ENCODE data around the gene CD3G.

- TF ChIP-seq, protein P1, sequence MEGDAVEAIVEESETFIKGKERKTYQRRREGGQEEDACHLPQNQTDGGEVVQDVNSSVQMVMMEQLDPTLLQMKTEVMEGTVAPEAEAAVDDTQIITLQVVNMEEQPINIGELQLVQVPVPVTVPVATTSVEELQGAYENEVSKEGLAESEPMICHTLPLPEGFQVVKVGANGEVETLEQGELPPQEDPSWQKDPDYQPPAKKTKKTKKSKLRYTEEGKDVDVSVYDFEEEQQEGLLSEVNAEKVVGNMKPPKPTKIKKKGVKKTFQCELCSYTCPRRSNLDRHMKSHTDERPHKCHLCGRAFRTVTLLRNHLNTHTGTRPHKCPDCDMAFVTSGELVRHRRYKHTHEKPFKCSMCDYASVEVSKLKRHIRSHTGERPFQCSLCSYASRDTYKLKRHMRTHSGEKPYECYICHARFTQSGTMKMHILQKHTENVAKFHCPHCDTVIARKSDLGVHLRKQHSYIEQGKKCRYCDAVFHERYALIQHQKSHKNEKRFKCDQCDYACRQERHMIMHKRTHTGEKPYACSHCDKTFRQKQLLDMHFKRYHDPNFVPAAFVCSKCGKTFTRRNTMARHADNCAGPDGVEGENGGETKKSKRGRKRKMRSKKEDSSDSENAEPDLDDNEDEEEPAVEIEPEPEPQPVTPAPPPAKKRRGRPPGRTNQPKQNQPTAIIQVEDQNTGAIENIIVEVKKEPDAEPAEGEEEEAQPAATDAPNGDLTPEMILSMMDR (IDR thresholded peaks at IDR 0.05), result no peak
- TF ChIP-seq POLR2A (IDR thresholded peaks at IDR 0.05), result no peak
These were observed 24.8 kb upstream of the CD3G start for GRCh38 chr11:118319337-118319707.

Measured in vagina (tissue), 2 donors.